Gastrocnemius medialis (tissue), 4 donors: ENCODE measurements around the gene GTF2E1. TPM values are rescaled to one million over a fixed set of nuclear protein-coding genes. Genes with fewer than 3 reads are reported as not detected.

Experiments used
- ATAC-seq, 2 donors: fragments of 150-250 bp; one replicate each; pipeline ENCODE4 v1.9.1; 2016
- DNase-seq, 2 donors: peaks; one replicate each; pipeline ENCODE4 v3.0.0-alpha.2; 2019
- H3K27ac ChIP-seq, 4 donors: fragments of 200-600 bp; sonication (generic); 1 replicate in 1 of 4; 2 replicates in 3 of 4; pipeline ENCODE4 v1.5.1; 2016 to 2018; ENCODE audit warnings: mild to moderate bottlenecking in 2 of 4, moderate library complexity in 1 of 4
- H3K27me3 ChIP-seq, 3 donors: fragments of 200-600 bp; sonication (generic) in 2 of 3; 1 replicate in 1 of 3; 2 replicates in 2 of 3; pipeline versions ENCODE4 v1.5.1 to v1.6.0; 2016 to 2019; ENCODE audit warnings: mild to moderate bottlenecking in 1 of 3, moderate library complexity in 1 of 3
- H3K36me3 ChIP-seq, 2 donors: fragments of 200-600 bp; sonication (generic) in 1 of 2; one replicate each; pipeline ENCODE4 v1.5.1; 2017 to 2018
- H3K4me1 ChIP-seq, 2 donors: fragments of 200-600 bp; sonication (generic) in 1 of 2; one replicate each; pipeline ENCODE4 v1.5.1; 2016 to 2017; ENCODE audit warnings: mild to moderate bottlenecking in 2 of 2
- H3K4me3 ChIP-seq, 4 donors: fragments of 200-600 bp; sonication (generic) in 3 of 4; 1 replicate in 1 of 4; 2 replicates in 3 of 4; pipeline ENCODE4 v1.5.1; 2016 to 2019; ENCODE audit warnings: mild to moderate bottlenecking in 2 of 4
- H3K9me3 ChIP-seq, 3 donors: fragments of 200-600 bp; sonication (generic) in 2 of 3; 1 replicate in 1 of 3; 2 replicates in 2 of 3; pipeline ENCODE4 v1.5.1; 2016 to 2019
- POLR2A ChIP-seq, 2 donors: fragments of 450-650 bp; IDR thresholded peaks; one replicate each; pipeline ENCODE4 v1.6.1; 2017; ENCODE audit warnings: antibody characterized with exemption in 2 of 2, mild to moderate bottlenecking in 2 of 2, moderate library complexity in 2 of 2
- in situ Hi-C, 4 donors: fragments of 200-750 bp; cut with MboI; loops; one replicate each; pipeline versions ENCODE4 v1.15.0 to v1.8.0; 2017; ENCODE audit warnings: low sequenced_read_pairs in 4 of 4
- intact Hi-C: fragments of 100-400 bp; cut with DNase I; formaldehyde crosslinking; loops from one replicate; pipeline ENCODE4 v1.15.1; 2023; ENCODE audit warnings: low total_unique reads
- total RNA-seq, 4 donors: library from RNA; depleted of rRNA; stranded (reverse); fragments of >200 nt; gene quantifications; one replicate each; pipeline versions ENCODE4 v1.1.0 to v1.2.3, GENCODE V29; 2016
- TF ChIP-seq, protein P1 (sequence below), 5 experiments: fragments of 450-650 bp in 3 of 5; fragments of 200-600 bp in 2 of 5; sonication (generic) in 2 of 5; IDR thresholded peaks in 4 of 5; conservative IDR thresholded peaks in 1 of 5; 1 replicate in 4 of 5; 2 replicates in 1 of 5; pipeline ENCODE4 v1.5.1; 2016 to 2019; ENCODE audit warnings: antibody characterized with exemption in 5 of 5, mild to moderate bottlenecking in 3 of 5, moderate library complexity in 3 of 5

The GTF2E1 gene
- total RNA-seq, 4 donors from 2014 or later = 7.3 to 23.8 (median 19.3) TPM

DNA sequence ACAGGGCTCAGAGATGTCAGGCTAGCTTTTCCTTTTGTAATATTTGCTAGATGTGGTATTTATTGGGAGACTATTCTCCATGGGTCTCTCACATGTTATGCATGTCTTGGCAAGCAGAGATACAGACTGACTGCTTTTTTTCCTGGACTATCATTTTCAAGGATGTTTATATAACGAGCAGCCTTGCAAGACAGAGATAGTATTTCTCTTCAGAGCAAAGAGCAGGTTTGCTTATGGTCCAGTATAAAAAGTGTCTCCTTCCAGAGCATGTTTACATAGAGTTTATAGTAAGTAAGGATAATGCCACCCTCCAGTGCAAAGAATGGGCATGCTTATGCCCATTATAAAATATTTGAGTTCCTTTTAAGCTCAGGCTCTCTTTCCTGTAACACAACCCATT lies 24.6 kb downstream of the GTF2E1 start:
- in situ Hi-C loops (no loop called here), intact Hi-C loops (no loop called here)
- Histone ChIP-seq H3K36me3 (peaks cover 0 to 9% of the 10 kb centered on the region in 2 donors), H3K9me3 (no peaks in the 10 kb centered on the region), H3K4me1 (peaks cover 14 to 48% of the 10 kb centered on the region in 2 donors), H3K27me3 (no peaks in the 10 kb centered on the region), H3K27ac (no peak overlapping the region), H3K4me3 (no peak overlapping the region)
- no peak for ATAC-seq
- TF ChIP-seq POLR2A (IDR thresholded peaks at IDR 0.05) = no peak
- TF ChIP-seq, protein P1, sequence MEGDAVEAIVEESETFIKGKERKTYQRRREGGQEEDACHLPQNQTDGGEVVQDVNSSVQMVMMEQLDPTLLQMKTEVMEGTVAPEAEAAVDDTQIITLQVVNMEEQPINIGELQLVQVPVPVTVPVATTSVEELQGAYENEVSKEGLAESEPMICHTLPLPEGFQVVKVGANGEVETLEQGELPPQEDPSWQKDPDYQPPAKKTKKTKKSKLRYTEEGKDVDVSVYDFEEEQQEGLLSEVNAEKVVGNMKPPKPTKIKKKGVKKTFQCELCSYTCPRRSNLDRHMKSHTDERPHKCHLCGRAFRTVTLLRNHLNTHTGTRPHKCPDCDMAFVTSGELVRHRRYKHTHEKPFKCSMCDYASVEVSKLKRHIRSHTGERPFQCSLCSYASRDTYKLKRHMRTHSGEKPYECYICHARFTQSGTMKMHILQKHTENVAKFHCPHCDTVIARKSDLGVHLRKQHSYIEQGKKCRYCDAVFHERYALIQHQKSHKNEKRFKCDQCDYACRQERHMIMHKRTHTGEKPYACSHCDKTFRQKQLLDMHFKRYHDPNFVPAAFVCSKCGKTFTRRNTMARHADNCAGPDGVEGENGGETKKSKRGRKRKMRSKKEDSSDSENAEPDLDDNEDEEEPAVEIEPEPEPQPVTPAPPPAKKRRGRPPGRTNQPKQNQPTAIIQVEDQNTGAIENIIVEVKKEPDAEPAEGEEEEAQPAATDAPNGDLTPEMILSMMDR (IDR thresholded peaks at IDR 0.05 in 4 of 5, conservative IDR thresholded peaks at IDR 0.05 in 1 of 5) = no peak
- DNase-seq = no peak

DNA sequence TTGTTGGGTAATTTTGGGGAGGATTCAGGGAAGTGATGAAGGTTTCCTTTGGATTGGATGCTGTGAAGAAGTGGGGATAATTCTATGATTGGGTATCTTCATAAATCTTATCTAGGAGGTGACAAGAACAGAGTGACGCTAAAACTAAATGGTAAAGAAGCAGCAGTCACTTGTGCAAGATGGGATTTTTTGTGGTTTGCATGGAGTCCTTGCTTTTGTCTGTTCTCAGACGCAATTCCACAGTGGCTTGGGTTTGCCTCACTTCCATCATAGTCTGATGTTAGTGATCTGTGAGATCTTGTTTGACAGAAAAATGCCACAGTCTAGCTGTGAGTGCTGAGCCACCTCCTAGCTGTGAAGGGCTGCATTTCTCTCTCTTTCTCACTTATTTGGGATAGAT lies 26.9 kb downstream of the GTF2E1 start:
- Histone ChIP-seq H3K4me3 (no peak overlapping the region), H3K9me3 (no peaks in the 10 kb centered on the region), H3K27ac (no peak overlapping the region), H3K27me3 (no peaks in the 10 kb centered on the region), H3K4me1 (peaks cover 3 to 28% of the 10 kb centered on the region in 2 donors), H3K36me3 (peaks cover 0 to 9% of the 10 kb centered on the region in 2 donors)
- ATAC-seq (no peak), DNase-seq (no peak)
- TF ChIP-seq, protein P1 (IDR thresholded peaks at IDR 0.05 in 4 of 5, conservative IDR thresholded peaks at IDR 0.05 in 1 of 5) = no peak
- intact Hi-C loops (no loop called here), in situ Hi-C loops (no loop called here)

DNA sequence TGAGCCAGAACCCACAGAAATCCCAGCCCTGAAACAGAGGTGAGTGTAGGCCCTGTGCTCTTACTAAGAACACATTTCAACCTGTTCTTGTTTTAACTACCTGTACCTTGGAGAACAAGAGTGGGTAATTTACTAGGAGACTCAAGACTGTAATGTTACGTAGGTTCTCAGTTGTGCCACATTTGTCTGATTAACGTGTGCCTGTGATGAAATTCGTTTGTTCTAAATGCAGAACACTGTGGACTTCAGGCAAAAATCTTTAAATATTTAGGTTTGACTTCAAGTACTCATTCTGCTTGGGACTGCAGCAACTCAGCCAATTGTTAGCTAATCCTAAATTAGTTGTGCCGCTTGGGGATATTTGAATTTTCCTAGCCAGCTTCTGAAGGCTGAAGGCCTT lies 28.3 kb downstream of the GTF2E1 start:
- in situ Hi-C loops = no loop called here
- ATAC-seq (no peak), DNase-seq (no peak)
- Histone ChIP-seq H3K36me3 (peaks cover 0 to 9% of the 10 kb centered on the region in 2 donors), H3K4me3 (no peak overlapping the region), H3K27me3 (no peaks in the 10 kb centered on the region), H3K27ac (no peak overlapping the region), H3K4me1 (peaks cover 0 to 15% of the 10 kb centered on the region in 2 donors), H3K9me3 (no peaks in the 10 kb centered on the region)
- intact Hi-C loops = no loop called here
- TF ChIP-seq POLR2A (IDR thresholded peaks at IDR 0.05) = no peak
- TF ChIP-seq, protein P1 (IDR thresholded peaks at IDR 0.05 in 4 of 5, conservative IDR thresholded peaks at IDR 0.05 in 1 of 5) = no peak

GRCh38 chr3:120772081-120772480 lies 29.5 kb downstream of the GTF2E1 start:
- no peaks in the 10 kb centered on the region for H3K9me3 ChIP-seq
- peaks cover 0 to 6% of the 10 kb centered on the region in 2 donors for H3K4me1 ChIP-seq
- H3K4me3 ChIP-seq = no peak overlapping the region
- DNase-seq (no peak), ATAC-seq (no peak)
- H3K27me3 ChIP-seq = no peaks in the 10 kb centered on the region
- in situ Hi-C loops (no loop called here), intact Hi-C loops (no loop called here)
- H3K36me3 ChIP-seq = peaks cover 0 to 16% of the 10 kb centered on the region in 2 donors
- H3K27ac ChIP-seq = no peak overlapping the region
- no peak for TF ChIP-seq POLR2A (IDR thresholded peaks at IDR 0.05)
- TF ChIP-seq, protein P1 (IDR thresholded peaks at IDR 0.05 in 4 of 5, conservative IDR thresholded peaks at IDR 0.05 in 1 of 5) = no peak

- TF ChIP-seq, protein P1 (IDR thresholded peaks at IDR 0.05 in 4 of 5, conservative IDR thresholded peaks at IDR 0.05 in 1 of 5) = no peak
- TF ChIP-seq POLR2A (IDR thresholded peaks at IDR 0.05) = no peak
- Histone ChIP-seq H3K4me3 (no peak overlapping the region), H3K4me1 (no peaks in the 10 kb centered on the region), H3K36me3 (peaks cover 0 to 19% of the 10 kb centered on the region in 2 donors), H3K27me3 (no peaks in the 10 kb centered on the region), H3K27ac (no peak overlapping the region), H3K9me3 (no peaks in the 10 kb centered on the region)
- intact Hi-C loops = no loop called here
- DNase-seq = no peak
- in situ Hi-C loops = no loop called here
- no peak for ATAC-seq
These were observed 31.4 kb downstream of the GTF2E1 start for GRCh38 chr3:120773932-120774331.
